IPS-NIHi11 (cell line): Measurements from ENCODE around the gene SSBP2.
"Not testable (repeated sequence)": the region's sequence is repeated elsewhere in the genome, so short reads cannot be mapped to it uniquely, and the experiment has no call there.

ENCODE experiments used
- DNase-seq: peaks from one replicate; pipeline ENCODE4 v3.0.0; 2012; ENCODE audit warnings: mixed read lengths, low spot score

The SSBP2 gene

DNA sequence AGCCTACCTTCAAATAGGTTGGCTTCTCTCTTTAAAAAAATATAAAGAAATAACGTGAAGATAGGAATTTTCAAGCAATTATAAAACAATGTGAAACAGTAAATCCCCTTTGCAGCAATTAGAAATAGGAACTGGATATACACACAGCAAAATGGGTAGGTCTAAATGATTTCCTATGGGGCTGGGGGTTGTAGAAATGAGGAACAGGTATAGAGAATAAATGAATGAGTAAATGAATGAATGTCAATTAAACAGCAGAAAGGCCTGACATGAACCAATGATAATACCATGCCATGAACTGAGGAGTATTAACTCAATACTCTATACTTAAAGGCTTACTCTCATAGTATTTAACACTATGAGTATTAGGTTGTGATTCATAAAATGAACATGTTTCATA lies 21.6 kb downstream of the SSBP2 start:
- DNase-seq = no peak

DNA sequence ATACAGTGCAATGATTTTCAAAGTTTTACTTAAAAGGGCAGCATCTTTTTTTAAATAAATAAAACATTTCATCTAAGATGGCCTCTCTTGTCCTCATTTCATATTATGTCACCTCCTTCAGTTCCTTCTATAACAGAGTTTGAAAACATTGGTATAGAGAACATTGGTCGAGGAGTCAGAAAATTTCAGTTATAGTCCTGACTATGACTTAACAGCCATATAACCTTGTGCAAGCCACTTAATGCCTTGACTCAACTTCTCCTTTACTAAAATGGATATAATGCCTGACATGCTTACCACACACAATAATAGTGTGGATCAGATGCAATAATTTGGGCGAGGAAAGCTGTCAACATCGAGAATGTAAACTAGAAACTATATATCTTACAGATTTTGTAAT lies 22.6 kb downstream of the SSBP2 start:
- no peak for DNase-seq

- no peak for DNase-seq
Observed at GRCh38 chr5:81726297-81726696, 24.6 kb downstream of the SSBP2 start.

DNA sequence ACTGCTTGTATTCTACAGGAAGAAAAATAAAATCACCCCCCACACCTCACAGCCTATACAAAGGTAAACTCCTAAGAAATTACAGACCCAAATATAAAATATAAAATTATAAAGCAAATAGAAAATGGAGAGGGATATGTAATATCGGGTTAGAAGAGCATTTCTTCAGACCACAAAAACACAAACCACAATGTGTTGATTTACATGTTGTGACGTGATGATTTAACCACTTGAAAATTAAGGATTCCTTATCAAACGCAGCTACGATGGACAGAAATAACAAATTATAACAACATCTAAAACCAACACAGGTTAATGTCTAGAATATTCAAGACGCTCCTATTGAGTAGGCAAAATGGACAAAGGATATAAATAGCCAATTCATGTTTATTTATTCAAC lies 26.3 kb downstream of the SSBP2 start:
- no peak for DNase-seq

GRCh38 chr5:81724108-81724507 lies 26.8 kb downstream of the SSBP2 start:
- no peak for DNase-seq

- no peak for DNase-seq
Observed at GRCh38 chr5:81721049-81721448, 29.8 kb downstream of the SSBP2 start.

DNA sequence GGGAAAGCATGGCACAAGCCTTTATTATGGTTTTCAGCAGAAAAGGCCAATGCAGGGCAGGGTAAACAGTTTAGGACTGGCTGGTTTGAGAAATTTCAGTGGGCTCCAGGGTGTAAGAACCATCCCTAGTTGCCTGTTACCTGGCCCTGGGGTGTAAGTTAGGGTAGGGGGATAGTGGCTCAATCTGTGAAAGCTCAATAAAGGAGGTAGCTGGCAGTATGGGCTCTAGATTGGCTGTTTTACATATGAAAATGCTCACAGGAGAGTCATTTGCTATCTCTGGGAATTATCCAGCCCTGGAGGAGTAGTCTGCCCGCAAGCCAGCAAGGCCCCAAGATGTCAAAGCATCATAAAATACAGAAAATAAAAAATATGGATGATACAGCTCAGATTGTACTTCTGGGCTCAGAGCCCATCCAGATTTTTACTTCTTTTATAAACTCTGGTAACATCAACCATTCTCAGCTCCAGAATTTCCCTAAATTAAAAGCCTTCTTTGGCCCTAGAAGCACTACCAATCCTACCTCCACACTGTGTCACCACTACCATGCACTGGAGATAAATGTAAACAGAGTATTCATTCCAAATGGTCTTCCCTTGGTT lies 31.1 kb downstream of the SSBP2 start:
- DNase-seq = no peak

DNA sequence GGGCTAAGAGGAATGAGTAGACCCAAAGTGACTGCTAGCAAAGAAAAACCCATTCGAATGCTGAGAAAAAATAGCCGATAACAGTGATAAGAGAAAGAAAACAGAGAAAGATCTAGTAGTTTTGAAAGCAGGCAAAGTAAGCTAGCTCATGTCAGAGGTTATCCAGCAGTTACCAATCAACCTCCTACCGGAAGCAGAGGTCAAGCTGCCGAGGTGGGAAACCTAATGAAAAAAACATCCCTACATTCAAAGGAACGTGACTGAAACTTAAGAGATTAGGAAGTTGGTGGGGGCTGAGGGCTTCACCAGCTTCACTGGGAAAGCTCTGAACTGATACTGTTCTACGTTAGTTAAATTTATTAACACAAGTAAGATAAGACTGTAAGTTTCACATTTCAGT lies 32.6 kb downstream of the SSBP2 start:
- no peak for DNase-seq

- DNase-seq = no peak
Observed at GRCh38 chr5:81717860-81718259, 33.0 kb downstream of the SSBP2 start.

GRCh38 chr5:81717226-81717625 lies 33.7 kb downstream of the SSBP2 start:
- DNase-seq = no peak

GRCh38 chr5:81714076-81714475 lies 36.8 kb downstream of the SSBP2 start:
- DNase-seq = not testable (repeated sequence)

DNA sequence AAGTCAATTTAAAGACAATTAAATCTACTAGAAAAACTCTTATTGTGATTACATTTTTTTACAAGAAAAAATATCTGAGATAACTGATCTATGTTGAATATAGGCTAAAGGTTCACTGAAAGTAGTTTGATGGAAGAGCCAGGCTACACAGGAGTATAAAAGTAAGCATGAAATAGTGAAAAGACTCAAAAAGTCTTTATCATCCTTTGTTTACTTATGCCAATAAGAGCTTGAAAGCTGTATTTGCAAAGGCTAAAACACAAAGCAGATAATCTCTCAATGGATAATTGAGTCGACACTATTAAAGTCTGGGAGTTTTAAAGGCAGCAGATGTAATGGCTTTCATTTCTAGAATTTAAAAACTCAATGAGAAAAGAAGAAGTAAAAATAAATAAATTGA lies 42.0 kb downstream of the SSBP2 start:
- DNase-seq = no peak

DNA sequence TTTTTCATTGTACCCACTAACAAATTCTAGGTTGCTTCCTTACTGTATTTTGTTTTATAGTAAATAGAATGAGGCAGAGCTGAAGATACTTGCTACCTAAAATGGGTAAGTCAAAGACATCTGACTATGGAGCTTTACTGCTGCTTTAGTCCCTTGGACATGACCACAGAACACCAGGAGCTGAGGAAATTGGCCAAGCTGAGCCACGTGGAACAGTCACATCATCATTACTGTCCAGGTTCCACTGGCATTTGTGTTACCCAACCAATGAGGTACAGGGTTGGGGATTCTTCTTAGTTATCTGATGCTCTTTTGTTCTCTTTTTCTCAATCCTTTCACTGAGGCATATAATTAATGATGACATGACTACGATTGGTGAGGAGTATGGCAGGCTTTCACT lies 47.1 kb downstream of the SSBP2 start:
- no peak for DNase-seq

DNA sequence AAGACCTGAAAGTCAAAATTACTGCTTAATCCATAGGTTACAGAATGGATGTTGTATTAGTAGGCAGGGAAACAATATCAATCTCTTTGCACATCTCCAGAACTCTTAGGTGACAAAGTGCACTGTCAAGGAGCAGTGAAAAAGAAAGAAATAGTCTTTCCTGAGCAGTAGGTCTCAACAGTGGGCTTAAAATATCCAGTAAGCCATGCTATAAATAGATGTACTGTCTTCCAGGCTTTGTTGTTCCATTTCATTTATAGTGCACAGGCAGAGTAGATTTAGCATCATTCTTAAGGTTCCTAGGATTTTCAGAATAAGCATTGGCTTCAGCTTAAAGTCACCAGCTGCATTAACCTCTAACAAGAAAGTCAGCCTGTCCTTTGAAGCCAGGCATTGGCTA lies 50.7 kb downstream of the SSBP2 start:
- DNase-seq = no peak

- no peak for DNase-seq
Observed at GRCh38 chr5:81698813-81699212, 52.1 kb downstream of the SSBP2 start.

GRCh38 chr5:81696418-81697397 lies 54.2 kb downstream of the SSBP2 start:
- DNase-seq = no peak

DNA sequence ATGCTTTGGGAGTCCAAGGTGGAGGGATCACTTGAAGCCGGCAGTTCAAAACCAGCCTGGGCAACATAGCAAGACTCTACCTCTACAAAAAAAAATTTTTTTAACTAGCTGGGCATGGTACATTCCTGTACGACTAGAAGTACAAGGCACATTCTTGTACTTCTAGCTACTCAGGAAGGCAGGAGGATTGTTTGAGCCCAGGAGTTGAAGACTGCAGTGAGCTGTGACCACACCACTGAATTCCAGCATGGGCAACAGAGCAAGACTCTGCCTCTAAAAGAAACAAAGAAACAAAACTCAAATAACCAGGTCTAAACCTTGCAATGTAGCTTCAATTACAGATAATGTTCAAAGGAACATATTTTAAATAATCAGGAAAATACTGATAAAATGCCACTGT lies 56.2 kb downstream of the SSBP2 start:
- DNase-seq = no peak

GRCh38 chr5:81688215-81688614 lies 62.7 kb downstream of the SSBP2 start:
- DNase-seq = no peak

- DNase-seq = no peak
Observed at GRCh38 chr5:81687292-81687691, 63.6 kb downstream of the SSBP2 start.

DNA sequence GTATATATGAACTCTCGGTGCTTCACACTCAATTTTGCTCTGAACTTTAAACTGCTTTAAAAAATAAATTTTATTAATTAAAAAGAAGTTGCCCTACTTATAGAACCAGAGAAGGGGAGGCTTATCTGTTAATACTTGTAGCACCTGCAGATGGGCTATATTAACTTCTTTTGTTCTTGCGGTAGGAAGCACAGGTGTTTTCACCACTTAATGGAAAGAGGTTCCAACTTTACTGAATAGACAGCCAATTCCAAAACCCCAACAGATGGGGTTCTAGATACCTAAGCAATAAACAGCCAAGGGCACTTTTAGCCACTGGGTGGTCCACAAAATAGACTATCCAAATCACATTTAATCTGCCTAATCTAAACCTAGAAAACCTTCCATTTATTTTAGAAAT lies 65.4 kb downstream of the SSBP2 start:
- DNase-seq = no peak

- DNase-seq = no peak
Observed at GRCh38 chr5:81679885-81680284, 71.0 kb downstream of the SSBP2 start.

DNA sequence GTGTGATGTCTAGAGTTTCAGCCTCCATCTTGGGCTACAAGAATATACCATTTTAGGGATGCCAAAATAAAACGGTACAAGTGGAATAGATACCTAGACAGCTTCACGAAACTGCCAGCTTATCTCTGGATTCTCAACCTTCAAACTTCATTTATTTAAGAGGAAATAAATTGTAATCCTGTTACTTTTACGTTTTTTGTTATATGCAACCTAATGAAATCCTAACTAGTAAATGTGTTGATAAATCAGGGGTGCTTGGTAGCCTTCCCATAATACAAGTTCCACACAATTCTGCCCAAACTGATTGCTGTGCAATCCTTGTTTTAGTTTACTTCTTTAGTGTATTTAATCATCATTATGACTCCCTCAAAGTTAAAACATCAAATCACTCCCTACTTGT lies 75.5 kb downstream of the SSBP2 start:
- DNase-seq = no peak

DNA sequence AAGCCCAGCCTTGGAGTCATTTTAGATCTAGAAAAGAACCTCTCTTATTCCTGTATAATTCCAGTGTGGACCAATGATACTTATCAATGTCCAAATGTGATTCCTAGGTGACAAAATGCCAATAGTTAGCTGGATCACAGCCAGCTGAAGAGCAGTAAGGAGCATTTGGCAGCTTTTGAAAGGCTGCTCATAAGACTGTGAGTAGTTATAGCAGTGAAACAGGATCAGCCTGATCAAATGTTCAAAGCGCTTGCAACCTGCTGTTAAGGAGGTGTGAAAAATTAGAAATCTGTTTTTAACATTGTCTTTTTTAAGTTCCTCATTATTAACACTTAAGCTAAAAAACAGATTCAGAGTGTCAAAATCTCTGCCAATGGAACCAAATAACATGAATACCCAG lies 85.1 kb downstream of the SSBP2 start:
- no peak for DNase-seq

- DNase-seq = not testable (repeated sequence)
Observed at GRCh38 chr5:81660624-81661023, 90.3 kb downstream of the SSBP2 start.
